ENCODE data around the gene NDUFA6.
"Not testable (repeated sequence)": the region's sequence is repeated elsewhere in the genome, so short reads cannot be mapped to it uniquely, and the experiment has no call there.

NDUFA6 gene

DNA sequence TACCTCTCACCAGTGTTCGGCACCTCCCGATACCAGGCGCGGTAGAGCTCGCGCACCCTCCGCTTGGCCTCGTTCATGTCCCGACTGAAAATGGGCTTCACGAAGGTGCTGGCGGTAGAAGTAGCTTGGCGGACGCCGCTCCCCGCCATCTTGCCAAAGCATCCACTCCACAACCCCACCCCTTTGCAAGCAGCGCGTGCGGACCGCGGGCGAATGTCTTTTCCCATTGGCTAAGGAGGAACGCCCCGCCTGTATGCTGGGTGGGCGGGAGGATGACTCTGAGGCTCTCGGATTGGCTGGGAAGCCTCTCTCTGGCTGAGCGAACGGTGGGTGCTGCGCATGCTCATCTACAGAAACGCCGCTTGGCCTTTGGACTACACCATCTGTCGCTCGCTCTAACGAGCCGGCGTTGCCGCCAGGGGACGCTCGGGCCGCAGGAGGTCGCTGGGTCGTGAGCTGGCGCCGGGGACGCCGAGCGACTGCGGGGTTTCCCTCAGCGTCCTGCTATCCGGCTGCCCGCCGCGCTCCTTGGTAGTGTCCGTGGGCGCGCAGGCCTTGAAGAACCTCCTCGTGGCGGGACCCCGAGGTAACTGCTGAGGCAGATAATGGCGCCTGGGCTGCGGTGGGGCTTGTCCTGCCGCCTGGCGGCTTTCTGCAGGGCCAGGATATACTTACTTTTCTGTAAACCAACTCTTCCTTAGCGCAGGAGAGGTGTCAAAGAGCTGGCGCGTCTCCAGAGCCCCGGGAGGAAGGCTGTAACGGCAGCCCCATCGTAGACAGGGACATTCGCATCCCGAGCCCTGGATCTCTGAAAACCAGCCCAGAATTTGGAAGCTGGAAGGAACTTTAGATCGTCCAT is at the start of gene NDUFA6:
TSS of gene NDUFA6 (minus strand) at position 177 of the 859 bp plus-strand sequence. CDS start at position 149, 28 bp downstream.
- DNase-seq: peak; percentile 96 to 97

DNA sequence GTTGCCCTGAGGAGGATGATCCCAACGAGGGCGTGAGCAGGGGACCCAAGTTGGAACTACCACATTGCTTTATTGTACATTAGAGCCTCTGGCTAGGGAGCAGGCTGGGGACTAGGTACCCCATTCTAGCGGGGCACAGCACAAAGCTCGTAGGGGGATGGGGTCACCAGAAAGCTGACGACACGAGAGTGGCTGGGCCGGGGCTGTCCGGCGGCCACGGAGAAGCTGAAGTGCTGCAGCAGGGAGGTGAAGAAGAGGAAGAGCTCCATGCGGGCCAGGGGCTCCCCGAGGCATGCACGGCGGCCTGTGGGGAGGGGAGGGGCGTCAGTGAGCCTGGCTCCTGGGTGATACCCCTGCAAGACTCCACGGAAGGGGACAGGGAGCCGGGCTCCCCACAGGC is 49.6 kb upstream of the NDUFA6 start:
- not testable (repeated sequence) for DNase-seq

- DNase-seq: not testable (repeated sequence)
Measured at GRCh38 chr22:42139508-42139907, 48.9 kb upstream of the NDUFA6 start.

DNA sequence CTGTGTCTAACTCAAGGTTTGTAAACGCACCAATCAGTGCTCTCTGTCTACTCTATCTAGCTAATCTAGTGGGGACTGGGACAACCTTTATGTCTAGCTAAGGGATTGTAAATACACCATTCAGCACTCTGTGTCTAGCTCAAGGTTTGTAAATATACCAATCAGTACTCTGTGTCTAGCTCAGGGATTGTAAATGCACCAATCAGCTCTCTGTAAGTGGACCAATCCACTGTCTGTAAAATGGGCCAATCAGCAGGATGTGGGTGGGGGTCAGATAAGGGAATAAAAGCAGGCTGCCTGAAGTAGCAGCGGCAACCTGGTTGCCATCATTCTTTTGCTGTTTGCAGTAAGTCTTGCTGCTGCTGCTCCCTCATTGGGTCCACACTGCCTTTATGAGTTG is 48.4 kb upstream of the NDUFA6 start:
- DNase-seq: no peak

DNA sequence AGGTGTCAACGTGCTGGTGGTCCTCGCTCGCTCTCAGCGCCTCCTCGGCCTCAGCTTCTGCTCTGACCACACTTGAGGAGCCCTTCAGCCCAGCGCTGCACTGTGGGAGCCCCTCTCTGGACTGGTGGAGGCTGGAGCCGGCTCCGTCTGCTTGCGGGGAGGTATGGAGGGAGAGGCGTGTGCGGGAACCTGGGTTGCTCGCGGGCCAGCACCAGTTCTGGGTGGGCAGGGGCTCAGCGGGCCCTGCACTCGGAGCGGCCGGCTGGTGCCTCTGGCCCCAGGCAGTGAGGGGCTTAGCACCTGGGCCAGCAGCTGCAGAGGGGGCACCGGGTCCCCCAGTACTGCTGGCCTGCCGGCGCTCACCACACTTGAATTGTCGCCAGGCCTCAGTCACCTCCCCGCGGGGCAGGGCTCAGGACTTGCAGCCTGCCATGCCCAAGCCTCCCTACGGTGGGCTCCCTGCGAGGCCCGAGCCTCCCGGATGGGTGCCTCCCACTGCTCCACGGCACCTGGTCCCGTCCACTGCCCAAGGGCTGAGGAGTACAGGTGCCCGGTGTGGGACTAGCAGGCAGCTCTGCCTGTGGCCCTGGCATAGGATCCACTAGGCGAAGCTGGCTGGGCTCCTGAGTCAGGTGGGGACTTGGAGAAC is 47.7 kb upstream of the NDUFA6 start:
- no peak for DNase-seq

GRCh38 chr22:42135688-42136087 is 45.1 kb upstream of the NDUFA6 start:
- DNase-seq: not testable (repeated sequence)

DNA sequence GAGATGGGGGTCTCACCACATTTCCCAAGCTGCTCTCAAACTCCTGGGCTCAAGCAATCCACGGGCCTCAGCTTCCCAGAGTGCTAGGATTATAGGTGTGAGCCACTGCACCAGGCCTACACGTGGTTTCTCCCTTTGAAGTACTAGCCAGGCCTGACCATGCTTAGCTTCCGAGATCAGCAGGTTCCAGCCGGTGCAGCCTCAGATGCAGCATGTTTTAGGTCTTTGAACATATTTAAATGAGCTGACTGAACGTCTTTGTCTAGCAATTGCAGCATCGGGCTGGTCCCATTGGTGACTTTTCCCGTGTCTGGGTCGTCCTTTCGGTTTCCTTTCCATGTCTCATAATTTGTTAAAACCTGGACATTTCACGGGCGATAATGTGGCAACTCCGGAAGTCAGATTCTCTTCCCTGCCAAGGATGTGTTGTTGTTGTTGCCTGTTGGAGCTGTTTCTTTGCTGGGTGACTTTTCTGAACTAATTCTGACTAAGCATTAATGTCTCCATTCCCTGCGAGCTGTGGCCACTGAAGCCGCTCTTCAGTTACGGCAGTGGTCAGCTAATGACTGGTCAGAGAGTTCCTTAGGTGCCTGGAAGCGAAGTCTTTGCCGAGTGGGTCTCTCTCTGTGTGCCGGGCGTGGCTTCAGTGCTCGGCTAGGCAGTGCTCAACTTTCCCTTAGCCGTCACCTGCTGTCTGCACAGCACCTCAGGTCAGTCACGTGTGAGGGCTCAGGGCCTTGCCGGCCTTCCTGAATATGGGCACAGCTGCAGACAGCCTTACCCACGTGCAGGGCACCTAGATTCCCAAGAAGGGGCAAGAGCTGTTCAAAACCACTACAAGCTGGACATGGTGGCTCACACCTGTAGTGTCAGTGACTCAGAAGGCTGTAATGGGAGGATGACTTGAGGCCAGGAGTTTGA is 43.8 kb upstream of the NDUFA6 start:
- DNase-seq: no peak

DNA sequence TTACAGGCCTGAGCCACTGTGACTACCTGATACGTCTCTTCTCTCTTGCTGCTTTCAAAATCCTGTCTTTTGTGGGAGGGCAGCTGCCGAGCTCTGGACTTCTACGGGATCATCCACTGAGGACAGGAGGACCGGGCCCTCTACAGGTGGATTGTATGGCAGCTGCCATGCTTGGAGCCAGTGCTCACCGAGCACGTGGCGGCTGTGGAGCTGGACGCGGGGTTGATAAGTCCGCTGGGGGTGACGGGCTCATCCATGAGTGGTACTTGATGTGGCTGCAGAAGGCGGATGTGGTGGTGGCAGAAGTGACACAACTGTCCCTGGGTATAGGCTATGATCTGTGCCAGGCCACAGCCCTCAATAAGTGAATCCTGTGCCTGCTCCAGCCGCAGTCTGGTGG is 41.9 kb upstream of the NDUFA6 start:
- DNase-seq: no peak

DNA sequence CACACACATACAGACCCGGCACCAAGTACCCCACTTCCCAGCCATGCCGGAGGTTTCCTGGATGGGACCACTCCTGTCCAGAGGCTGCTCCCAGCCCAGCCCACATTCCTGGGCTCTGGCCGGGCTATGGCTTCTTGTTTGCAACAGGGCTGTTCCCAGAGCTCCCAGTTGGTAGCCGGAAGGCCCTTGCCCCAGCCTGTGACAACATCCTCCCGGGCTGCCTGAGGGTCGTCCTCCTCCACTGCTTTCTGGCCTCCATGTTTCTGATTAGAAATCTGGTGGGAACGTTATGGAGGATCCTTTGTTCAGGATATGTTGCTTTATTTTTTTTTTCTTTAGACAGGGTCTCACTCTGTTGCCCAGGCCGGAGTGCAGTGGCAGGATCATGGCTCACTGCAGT is 41.0 kb upstream of the NDUFA6 start:
- DNase-seq: no peak

DNA sequence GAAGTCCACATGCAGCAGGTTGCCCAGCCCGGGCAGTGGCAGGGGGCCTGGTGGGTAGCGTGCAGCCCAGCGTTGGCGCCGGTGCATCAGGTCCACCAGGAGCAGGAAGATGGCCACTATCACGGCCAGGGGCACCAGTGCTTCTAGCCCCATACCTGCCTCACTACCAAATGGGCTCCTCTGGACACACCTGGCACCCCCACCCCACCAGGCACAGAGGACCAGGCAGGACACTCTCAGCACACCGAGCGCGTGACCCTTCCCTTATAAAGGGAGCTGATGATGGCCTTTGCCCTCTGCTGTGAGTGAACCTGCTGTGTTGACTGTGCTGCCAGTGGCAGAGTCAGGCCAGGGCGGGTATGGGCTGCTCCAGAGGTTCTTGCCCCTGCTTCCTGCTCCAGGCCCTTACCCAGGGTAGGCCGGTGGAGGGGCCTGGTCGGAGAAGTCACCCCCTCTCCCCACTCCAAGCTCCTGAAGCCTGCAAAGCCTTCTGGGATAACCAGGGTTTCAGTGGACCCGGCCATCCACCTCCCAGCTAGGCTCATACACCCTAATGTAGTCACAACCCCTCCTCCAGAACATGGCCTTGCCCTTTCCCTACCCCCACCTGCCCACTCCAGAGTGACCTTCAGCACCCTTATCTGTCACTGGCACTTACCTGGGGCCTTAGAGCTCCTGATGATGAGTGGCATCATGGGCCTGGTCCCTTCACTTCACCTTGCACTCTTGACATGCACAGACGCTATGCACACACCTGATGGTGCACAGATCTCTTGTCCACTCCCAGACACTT is 40.3 kb upstream of the NDUFA6 start, which contains the start of gene CYP2D6:
TSS of gene CYP2D6 (minus strand) at position 172 of the 793 bp plus-strand sequence. CDS start at position 153, 19 bp downstream.
- not testable (repeated sequence) for DNase-seq

GRCh38 chr22:42130182-42130581 is 39.6 kb upstream of the NDUFA6 start:
- not testable (repeated sequence) for DNase-seq

DNA sequence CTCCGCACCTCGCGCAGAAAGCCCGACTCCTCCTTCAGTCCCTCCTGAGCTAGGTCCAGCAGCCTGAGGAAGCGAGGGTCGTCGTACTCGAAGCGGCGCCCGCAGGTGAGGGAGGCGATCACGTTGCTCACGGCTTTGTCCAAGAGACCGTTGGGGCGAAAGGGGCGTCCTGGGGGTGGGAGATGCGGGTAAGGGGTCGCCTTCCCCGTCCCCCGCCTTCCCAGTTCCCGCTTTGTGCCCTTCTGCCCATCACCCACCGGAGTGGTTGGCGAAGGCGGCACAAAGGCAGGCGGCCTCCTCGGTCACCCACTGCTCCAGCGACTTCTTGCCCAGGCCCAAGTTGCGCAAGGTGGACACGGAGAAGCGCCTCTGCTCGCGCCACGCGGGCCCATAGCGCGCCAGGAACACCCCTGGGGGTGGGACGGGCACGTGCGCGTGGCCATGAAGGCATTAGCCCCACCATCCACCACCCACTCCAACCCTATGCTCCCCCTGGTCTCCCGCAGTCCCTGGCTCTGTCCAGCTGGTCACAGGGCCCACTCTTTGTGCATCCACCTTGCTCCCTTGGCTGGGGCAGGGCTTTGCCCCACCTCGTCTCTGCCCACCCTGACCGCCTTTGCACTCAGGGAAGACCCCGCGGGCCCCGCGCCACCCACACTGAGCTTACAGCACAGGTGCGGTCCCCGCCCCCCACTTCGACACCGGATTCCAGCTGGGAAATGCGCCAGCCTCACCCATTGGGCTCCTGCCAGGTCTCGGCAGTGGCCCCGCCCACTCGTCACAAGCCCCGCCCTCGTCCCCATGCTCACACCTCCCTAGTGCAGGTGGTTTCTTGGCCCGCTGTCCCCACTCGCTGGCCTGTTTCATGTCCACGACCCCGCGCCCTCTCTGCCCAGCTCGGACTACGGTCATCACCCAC is 38.5 kb upstream of the NDUFA6 start:
- peak; percentile 15 to 75 for DNase-seq

GRCh38 chr22:42128007-42128406 is 37.4 kb upstream of the NDUFA6 start:
- not testable (repeated sequence) for DNase-seq

DNA sequence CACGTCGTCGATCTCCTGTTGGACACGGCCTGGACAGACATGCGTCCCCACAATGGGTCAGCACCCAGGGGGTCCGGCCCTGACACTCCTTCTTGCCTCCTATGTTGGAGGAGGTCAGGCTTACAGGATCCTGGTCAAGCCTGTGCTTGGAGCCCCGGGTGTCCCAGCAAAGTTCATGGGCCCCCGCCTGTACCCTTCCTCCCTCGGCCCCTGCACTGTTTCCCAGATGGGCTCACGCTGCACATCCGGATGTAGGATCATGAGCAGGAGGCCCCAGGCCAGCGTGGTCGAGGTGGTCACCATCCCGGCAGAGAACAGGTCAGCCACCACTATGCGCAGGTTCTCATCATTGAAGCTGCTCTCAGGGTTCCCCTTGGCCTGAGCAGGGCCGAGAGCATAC is 37.0 kb upstream of the NDUFA6 start:
- no peak for DNase-seq

DNA sequence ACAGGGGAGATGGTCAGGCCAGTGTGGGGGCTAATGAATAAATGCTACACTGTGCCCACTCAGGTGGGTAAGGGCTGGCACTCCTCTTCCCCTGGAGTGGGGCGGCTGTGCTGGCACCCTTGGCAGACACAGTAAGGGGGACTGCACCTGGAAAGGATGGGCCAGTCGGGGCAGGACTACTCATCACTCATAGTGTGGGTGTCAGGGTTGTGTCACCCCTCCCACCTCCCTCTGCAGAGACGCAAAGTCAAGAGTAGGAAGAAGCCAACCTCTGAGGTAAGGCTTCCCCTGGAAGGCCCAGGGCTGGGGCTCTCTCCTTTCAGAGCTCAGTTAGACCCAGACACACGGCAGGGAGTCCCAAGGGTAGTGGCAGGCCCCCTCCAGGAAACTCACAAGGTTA is 33.0 kb upstream of the NDUFA6 start:
- not testable (repeated sequence) for DNase-seq

DNA sequence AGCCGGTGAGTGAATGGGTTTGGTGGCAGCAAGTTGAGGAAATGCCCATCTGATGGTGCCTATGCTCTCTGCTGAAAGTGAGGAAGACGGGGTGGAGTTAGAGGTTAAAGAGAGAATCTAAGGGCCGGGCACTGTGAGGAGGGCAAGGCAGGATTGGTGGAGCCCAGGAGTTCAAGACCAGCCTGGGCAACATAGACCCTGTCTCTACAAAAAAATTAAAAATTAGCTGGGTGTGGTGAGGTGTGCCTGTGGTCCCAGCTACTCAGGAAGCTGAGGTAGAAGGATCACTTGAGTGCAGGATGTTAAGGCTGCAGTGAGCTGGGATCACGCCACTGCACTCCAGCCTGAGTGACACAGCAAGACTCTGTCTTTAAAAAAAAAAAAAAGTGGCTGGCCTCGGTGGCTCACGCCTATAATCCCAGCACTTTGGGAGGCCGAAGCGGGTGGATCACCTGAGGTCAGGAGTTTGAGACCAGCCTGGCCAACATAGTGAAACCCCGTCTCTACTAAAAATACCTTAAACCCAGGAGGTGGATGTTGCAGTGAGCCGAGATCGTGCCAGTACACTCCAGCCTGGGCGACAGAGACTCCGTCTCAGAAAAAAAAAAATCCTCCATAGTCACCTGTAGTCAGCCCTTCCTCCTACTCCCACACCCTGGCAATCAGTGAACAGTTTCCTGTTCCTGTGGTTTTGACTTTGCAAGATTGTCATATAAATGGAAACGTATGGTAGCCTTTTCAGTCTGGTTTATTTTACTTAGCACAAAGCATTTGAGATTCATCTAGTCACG is 29.9 kb upstream of the NDUFA6 start:
- DNase-seq: not testable (repeated sequence)

GRCh38 chr22:42116848-42117424 is 26.4 kb upstream of the NDUFA6 start:
- no peak for DNase-seq

DNA sequence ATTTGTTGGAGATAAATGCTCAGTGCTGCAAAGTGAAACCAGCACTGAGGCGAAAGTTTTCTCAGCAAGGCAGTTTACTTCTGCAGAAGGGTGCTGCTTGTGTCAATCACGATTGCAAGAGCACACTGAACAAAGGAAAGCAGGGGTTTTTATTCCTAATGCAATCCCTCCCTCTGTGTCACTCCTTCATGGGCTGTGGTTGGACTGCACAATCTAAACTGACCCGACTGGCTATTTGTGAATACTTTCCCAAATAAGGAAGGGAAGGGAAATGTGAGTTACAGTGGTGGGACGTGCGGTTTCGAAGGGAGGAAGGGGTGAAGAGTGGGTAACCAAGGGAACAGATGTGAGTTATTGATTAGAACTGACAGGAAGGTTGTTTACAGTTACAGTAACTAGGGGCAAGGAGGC is 24.9 kb upstream of the NDUFA6 start:
- DNase-seq: not testable (repeated sequence)

DNA sequence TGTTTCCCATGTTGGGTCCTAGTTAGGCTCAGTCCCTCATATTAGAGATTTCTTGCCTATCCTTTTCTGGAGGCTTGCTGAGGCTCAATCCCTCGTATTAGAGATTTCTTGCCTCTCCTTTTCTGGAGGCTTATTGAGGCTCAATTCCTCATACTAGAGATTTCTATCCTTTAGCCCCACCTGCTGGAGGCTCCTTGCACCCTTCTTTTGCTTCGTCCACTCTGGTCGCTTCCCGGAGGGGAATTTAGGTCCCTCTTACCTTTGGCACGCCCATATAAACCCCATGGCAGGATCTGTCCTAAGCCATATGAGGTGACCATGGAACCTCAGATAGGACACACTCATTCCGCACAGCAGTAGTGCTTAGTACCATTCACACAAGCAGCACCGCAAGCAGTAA is 24.1 kb upstream of the NDUFA6 start:
- peak in 1 of 2 experiments; percentile 13 for DNase-seq

- DNase-seq: not testable (repeated sequence)
Measured at GRCh38 chr22:42112793-42113192, 22.2 kb upstream of the NDUFA6 start.

Measured in NCI-H526 (cell line).